GM21390 (cell line): ENCODE data around the gene CCNI2.
"Not testable (repeated sequence)": the region's sequence is repeated elsewhere in the genome, so short reads cannot be mapped to it uniquely, and the experiment has no call there.

Experiments
- ATAC-seq: cut with Tn5 transposase; IDR thresholded peaks from one replicate; pipeline ENCODE4 v1.9.1; 2021; ENCODE audit not compliant: unreplicated experiment

The CCNI2 gene

DNA sequence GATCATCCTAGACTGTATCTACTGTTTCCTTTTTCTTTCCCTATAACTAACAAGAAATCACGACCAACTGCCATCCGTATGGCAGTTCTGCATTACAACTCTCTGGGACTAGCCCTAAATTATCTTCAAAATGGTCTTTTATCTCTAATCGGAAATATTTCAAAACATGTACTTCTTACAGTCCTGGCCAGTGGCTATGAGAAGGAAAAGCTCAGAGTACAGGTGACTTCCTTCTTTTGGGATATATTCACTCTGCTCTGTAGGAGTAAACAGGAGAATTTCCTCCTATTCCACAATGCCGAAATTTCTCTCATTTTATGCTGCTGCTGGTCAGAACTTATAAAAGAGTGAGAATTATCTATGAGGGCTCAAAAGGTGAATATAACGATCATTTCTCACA lies 31.6 kb downstream of the CCNI2 start:
- ATAC-seq = no peak

DNA sequence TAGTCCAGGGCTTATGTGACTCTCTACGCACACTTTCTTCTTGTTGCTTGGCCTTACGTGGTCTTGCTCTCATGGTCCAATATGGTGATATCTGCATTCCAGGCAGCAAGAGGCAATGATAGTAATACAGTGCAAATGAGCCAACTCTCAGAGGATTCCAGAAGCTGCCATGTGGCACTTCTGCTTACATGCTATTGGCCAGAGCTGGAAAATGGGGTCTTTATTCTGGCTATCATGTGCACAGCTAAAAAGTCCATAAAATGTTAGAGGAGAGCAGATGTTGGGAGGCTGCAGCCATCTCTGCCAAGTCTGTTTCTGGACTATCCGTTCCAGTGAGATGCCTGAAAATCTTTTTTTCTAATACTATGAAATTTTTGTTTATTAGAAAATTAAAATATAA lies 32.7 kb downstream of the CCNI2 start:
- no peak for ATAC-seq

DNA sequence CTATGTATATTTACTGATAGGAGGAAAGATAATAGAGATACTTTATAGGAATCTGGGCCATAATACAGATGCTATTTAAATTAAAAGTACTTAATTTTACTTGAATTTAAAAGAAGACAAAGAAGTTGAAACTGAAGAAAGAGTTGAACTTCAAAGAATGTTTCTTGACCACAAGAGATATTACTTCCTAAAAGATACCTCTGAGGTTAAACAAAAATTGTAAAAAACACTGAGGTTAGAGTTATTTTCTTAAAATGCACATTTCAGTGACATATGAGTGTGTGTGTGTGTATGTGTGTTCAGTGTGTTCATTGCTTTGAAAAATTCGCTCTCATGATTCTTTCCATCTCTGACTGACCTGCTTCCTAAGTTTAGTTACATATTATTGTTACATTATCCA lies 33.4 kb downstream of the CCNI2 start:
- ATAC-seq = no peak

DNA sequence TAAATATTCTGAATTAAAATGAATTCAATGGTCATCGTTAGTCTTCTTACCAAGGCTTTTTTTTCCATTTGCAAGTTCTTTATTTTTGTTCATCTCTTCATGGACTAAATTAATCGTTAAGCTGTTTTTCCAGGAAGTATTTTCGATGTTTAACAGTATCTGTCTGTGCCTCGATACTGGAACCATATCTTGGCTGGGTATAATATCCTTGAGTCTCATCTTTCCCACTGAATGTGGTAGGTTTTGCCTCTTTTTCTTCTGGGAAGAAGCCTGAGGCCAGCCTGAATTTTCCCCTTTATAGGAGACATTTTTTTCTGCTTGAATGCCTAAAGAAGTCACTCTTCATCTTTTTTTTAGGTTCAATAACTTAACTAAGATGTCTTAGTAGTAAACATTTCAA lies 33.8 kb downstream of the CCNI2 start:
- no peak for ATAC-seq

DNA sequence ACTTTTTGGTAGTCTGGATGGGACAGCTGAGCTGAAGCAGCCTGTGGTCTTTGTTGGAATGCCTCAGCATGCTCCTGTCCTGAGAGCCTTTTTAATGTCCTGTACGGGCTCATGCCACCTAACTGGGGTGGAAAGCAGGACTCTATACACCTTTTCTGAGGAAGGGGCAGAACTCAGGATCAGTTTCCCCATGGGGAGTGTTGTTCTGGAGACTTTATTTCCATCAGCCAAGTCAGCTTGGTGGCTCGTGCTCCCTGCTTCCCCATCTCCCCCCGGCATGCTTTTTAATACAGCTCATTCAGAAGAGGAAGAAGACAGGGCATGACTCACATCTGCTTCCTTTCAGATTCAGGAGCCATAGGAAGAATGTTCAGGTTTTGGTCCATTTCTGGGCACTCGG lies 34.9 kb downstream of the CCNI2 start:
- ATAC-seq = no peak

DNA sequence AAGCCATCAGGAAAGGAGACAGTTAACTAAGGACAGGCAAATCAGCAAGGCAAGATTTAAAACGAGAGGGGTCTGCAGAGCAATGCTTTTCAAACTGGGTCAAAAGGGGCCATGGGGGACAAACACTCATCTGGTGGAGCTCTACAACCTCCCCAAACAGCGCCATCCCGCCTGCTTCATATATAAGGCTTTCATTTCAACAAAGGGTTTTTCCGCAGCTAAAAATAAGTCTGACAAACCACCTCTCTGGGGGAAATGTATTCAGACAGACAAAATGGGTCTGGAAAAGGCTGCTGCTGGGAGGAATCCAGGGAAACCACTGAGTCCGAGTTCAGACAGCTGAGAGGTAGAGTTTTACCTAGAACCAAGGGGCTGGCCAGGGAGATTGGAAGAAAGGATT lies 38.1 kb downstream of the CCNI2 start:
- ATAC-seq = no peak

DNA sequence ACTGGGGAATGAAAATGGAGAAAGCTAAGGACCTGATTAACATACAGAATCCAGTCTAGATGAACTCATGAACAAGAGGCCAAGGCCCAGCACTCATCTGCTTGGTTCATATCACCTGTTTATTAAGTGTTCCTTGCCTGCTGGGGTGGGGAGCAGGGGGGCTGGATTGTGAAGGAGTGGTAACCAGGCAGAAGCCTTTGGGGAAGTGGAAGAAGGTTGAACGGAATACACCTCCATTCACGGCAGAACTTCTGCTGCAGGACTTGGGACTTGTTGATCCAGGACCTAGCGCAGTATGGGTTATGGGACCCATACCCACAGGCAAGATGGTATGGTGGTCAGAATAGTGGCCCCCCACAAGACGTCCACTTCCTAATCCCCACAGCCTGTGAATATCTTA lies 38.6 kb downstream of the CCNI2 start:
- no peak for ATAC-seq

DNA sequence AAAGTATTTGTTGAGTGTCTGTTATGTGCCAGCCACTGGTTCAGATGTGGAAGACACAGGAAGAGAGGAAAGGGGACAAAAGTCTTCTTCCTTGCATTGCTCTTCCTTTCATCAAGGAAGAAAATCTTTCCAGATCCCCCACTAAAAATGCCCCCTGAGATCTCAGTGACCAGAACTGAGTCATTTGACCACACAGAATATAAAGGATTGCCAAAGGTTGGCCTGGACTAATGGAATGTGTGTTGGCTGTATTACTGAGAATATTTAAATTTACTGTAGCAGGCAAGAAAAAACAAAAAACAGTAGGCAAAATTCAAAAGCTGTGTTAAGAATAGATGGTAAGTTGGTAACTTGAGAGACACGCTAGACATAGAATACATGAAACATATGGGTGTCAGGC lies 39.9 kb downstream of the CCNI2 start:
- no peak for ATAC-seq

DNA sequence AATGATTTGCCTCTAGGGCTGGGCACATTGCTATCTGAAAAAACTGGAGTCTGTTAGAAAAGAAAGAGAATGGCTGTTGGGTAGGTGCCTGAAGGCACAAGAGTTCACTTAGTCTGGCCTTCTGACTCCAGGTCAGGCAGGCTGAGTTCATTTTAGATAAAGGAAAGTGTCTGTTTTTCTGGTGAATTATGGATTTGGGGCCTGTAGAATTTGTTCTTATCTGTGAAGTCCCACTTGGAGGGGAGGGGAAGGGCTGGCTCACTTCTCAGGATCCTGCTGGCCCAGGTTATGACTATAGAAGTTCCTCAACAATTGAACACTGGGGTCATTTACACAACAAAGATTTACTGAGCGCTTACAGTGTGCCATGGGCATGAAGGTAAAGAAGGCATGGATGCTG lies 41.3 kb downstream of the CCNI2 start:
- no peak for ATAC-seq

DNA sequence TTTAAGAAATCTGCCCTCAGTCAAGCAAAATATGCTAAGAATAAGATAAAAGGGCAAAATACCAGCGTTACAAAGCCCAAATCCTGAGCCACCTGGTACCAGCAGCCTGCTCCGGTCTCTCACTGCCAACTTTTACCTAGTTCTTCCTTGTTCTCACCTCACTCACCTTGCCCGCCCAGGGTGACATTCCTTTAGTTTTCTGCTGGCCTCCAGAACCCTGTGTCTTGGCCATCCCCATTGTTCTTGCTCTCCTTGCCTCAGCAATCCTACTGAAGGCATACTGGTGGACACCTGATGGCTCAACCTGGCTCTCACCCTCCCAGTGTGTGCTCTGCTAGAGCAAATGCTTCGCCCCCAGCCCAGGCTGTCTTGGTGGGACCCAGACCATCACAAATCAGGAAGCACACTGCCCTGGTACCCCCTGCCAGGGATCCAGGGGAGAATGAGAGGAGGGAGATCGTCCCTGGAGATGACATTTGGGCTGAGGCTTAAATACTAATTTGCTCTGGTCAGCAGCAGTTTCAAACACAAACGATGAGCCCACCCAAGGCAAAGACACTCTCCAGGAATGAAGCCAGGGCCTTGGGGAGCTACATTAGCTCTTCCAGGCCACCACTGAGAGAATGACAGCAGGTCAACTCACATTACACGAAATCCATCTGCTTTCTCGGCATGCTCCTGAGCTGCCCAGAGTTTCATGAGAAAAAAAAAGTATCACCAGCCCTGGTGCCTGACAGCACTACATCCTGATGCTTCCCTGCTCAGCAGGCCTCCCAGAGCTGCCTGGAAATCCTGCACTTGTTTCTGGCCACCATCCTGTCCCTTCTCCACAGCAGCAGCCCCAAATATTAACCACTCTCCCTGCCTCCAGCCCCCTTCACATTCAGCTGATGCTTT lies 42.0 kb downstream of the CCNI2 start:
- no peak for ATAC-seq

DNA sequence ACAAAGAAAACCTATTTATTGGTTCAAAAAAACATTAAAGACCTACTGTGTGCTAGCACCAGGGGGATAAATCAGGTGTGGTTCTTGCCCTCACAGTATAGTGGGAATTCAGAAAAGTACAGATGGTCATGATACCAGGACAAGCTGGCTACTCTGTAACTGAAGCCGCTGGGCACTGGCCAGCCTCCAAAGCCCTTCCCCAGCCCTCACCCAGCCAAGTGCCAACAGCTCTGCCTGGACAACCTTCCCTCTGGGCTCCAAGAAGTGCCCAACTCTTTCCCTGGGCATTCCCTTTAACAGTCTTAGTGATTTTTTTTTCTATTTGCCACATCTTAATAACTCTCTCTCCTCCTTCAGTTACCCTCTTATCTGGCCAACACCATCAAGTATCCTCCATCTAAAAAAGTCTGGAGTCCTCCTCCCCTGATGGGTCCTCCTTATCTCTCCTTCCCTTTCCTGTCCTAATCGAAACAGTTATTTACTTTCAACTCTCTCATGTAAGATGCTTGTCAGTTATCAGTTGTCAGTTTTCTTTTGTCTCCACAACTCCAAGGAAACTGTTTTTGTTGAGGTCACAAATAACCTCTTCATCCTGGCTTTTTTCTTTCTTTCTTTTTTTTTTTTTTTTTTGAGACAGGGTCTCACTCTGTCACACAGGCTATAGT lies 43.1 kb downstream of the CCNI2 start:
- no peak for ATAC-seq

DNA sequence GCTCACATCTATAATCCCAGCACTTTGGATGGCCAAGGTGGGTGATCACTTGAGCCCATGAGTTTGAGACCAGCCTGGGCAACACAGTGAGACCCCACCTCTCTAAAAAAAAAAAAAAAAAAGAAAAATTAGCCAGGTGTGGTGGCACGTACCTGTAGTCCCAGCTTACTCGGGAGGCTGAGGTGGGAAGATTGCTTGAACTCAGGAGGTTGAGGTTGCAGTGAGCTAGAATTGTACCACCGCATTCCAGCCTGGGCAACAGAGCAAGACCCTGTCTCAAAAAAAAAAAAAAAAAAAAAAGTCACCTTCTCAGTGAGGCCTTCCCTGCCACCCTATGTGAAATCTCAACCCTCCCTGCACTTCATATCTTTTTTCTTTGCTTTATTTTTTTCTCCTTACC lies 43.8 kb downstream of the CCNI2 start:
- ATAC-seq = no peak

DNA sequence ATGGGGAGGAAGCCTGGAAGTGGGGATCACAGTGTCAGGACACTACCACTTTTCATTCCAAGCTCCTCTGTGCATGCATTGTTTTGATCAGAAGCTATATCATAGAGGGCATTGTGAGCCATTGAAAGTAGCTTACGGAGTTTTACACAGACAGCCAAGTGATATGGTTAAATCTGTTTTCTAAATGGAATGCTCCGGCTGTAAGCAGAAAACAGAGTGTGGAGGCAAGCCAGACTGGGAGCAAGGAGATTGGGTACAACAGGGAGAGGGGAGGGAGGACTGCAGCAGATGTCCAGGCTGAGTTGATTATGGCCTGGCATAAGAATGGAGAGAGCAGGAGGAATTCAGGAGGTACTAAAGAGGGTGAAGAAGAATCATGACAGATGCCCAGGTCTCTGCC lies 50.4 kb downstream of the CCNI2 start:
- ATAC-seq = no peak

DNA sequence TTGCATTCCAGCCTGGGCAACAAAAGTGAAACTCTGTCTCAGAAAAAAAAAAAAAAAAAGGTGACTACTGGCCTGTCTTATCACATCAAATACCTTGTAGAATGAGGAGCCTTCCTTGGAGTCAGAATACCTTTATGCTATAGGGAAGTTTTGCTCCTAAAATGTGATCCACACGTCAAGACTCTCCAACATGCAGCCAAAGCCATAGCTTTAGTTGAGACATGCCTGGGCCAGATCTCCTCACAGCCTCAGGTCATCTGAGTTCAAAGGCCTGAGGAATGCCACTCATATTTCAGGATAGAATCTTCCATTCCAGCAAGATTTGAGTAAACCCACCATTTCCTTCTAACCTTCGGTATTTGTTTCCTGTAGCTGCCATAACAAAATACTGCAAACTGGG lies 52.2 kb downstream of the CCNI2 start:
- ATAC-seq = no peak

DNA sequence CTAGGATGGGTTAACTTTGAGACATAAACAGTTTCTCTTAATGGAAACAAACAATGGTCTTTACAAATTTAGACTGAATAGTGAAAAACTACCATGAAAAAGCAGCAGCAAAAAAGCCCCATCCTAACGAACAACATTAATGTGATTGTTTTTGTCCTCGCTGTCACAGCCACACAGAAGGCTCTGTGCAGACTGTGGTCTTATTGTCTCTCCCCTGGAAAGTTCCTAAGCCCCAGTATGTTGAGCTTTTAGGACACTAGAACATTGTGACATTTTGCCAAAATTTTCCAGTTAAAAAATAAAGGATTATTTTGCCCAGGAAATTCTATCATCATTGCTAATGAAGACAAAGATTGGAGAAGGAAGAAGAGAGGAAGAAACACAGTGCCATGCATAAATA lies 53.3 kb downstream of the CCNI2 start:
- no peak for ATAC-seq

DNA sequence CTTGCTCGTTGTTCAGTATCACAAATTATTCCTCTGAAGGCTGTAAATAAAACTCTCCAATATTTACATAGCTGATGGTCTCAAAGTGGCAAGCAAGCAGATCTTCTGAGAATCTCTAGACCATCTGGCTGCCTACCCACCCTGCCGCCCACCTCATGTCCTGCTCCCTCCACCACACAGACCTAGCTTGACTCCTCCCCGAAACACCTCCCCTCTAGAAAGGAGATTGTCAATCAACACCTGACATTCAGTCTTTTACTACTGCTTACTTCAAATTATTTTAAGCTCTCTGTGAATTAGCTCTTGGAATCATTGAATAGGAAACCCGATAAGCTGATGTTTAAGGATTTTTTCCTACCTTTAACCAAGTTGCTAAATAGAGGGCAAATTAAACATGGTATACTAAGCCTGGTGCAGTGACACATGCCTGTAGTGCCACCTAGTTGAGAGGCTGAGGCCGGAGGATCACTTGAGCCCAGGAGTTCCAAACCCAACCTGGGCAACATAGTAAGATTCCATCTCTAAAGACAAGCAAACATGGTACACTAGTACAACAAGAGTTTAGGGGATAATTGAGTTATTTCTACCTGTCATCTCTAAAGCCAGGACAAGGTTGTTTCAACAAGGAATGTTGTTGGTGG lies 54.9 kb downstream of the CCNI2 start:
- no peak for ATAC-seq

DNA sequence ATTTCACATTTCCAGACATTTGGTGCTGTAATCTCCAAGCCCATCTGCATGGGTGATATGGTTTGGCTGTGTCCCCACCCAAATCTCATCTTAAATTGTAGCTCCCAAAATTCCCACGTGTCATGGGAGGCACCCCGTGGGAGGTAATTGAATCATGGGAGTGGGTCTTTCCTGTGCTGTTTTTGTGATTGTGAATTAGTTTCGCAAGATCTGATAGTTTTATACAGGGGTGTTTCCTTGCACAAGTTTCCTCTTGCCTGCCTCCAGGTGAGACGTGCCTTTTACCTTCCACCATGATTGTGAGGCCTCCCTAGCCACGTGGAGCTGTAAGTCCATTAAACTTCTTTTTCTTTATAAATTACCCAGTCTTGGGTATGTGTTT lies 55.5 kb downstream of the CCNI2 start:
- not testable (repeated sequence) for ATAC-seq
